DOHH2 (cell line): ENCODE results near the gene CYYR1.

ENCODE experiments used
- H3F3A ChIP-seq: fragments of 200-600 bp; sonication (generic), shearing (Covaris generic); 2 replicates; pipeline ENCODE4 v1.6.0; 2016; ENCODE audit warnings: antibody characterized with exemption, mild to moderate bottlenecking; ENCODE audit not compliant: control insufficient read depth, insufficient read depth
- H3K27ac ChIP-seq: fragments of 200-600 bp; sonication (generic); 2 replicates; pipeline ENCODE4 v1.5.1; 2014; ENCODE audit warnings: low read depth, mild to moderate bottlenecking, low read length, moderate library complexity
- H3K27me3 ChIP-seq: fragments of 200-600 bp; sonication (generic); 2 replicates; pipeline ENCODE4 v1.6.1; 2014; ENCODE audit warnings: mild to moderate bottlenecking, low read length, mixed read lengths; ENCODE audit not compliant: control insufficient read depth
- H3K36me3 ChIP-seq: fragments of 200-600 bp; sonication (generic); 2 replicates; pipeline ENCODE4 v1.6.1; 2014; ENCODE audit warnings: mild to moderate bottlenecking, low read length, moderate library complexity, mixed read lengths; ENCODE audit not compliant: control insufficient read depth
- H3K4me1 ChIP-seq: fragments of 200-600 bp; sonication (generic); 2 replicates; pipeline ENCODE4 v1.6.1; 2014; ENCODE audit warnings: mild to moderate bottlenecking, low read length, mixed read lengths; ENCODE audit not compliant: control insufficient read depth
- H3K4me2 ChIP-seq: fragments of 200-600 bp; sonication (generic); 2 replicates; pipeline ENCODE4 v1.6.0; 2014; ENCODE audit warnings: mild to moderate bottlenecking, low read length, moderate library complexity
- H3K4me3 ChIP-seq: fragments of 200-600 bp; sonication (generic); 2 replicates; pipeline ENCODE4 v1.5.1; 2014; ENCODE audit warnings: mild to moderate bottlenecking, low read length, mixed read lengths
- H3K79me2 ChIP-seq: fragments of 200-600 bp; sonication (generic); 2 replicates; pipeline ENCODE4 v1.6.1; 2014; ENCODE audit warnings: mild to moderate bottlenecking, low read length, mixed read lengths; ENCODE audit not compliant: control insufficient read depth
- H3K9me2 ChIP-seq: fragments of 200-600 bp; sonication (generic); replicated peaks from 2 replicates; pipeline ENCODE4 v1.6.1; 2014; ENCODE audit warnings: mild to moderate bottlenecking, low read length, mixed read lengths; ENCODE audit not compliant: control insufficient read depth
- H3K9me3 ChIP-seq: fragments of 200-600 bp; sonication (generic); 2 replicates; pipeline ENCODE4 v1.6.1; 2014; ENCODE audit warnings: antibody characterized with exemption, low read length, mixed read lengths; ENCODE audit not compliant: control insufficient read depth, insufficient read depth
- H4K20me1 ChIP-seq: fragments of 200-600 bp; sonication (generic); 2 replicates; pipeline ENCODE4 v1.6.0; 2014; ENCODE audit warnings: low read depth, mild to moderate bottlenecking, antibody characterized with exemption, low read length, moderate library complexity; ENCODE audit not compliant: control insufficient read depth, insufficient read depth
- CTCF ChIP-seq: fragments of 200-600 bp; sonication (generic); IDR thresholded peaks from one replicate; pipeline ENCODE4 v1.5.1; 2014; ENCODE audit warnings: antibody characterized with exemption, mild to moderate bottlenecking, low read depth, low read length; ENCODE audit not compliant: poor library complexity, severe bottlenecking
- EZH2phosphoT487 ChIP-seq: fragments of 200-600 bp; sonication (generic); IDR thresholded peaks from 2 replicates; pipeline ENCODE4 v1.6.1; 2017; ENCODE audit warnings: borderline replicate concordance, mild to moderate bottlenecking, antibody characterized with exemption, low read length, moderate library complexity, mixed read lengths

The CYYR1 gene

DNA sequence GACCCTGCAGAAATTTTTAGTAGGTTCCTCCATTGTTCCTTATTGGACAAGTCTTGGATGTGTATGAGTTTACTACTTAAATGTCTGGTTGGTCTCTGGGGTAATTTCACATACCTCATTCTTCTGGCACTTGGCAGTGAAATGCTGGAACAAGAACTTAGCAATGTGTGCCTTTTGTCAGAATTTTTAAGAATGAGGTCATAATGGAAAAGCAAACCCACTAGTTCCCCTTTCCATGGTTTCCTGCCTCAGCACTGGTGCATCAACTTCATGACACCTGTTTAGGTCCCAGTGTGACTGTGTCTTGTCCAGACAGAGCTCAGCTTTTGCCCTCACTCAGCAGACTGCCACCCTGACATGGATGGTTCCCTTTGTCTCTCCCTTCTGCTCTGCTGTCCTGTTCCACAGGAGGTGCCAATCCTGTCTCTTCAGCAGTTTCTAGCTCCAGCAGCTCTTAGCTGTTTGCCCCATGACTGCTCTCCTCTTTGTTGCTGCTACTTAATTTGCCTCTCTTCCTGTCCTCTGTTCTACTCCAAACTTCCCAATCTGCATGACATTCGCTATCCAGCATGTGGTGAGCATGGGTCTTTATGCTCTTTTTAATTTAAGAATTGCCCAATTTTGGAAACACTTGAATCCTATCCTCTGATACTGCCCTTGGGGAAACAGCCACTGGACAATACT, 135.6 kb downstream of the CYYR1 start:
- no peak overlapping the region for H3K27ac ChIP-seq
- H4K20me1 ChIP-seq: no peaks in the 10 kb centered on the region
- H3K9me3 ChIP-seq: no peaks in the 10 kb centered on the region
- no peak for TF ChIP-seq EZH2phosphoT487
- no peak for TF ChIP-seq CTCF
- H3K4me1 ChIP-seq: no peaks in the 10 kb centered on the region
- H3F3A ChIP-seq: no peaks in the 10 kb centered on the region
- no peaks in the 10 kb centered on the region for H3K79me2 ChIP-seq
- no peaks in the 10 kb centered on the region for H3K27me3 ChIP-seq
- no peaks in the 10 kb centered on the region for H3K36me3 ChIP-seq
- no peaks in the 10 kb centered on the region for H3K9me2 ChIP-seq
- no peak overlapping the region for H3K4me3 ChIP-seq
- no peak overlapping the region for H3K4me2 ChIP-seq

- H3K4me2 ChIP-seq: no peak overlapping the region
- TF ChIP-seq CTCF (no peak), EZH2phosphoT487 (no peak)
Observed at GRCh38 chr21:26433386-26433785, 139.7 kb downstream of the CYYR1 start.

GRCh38 chr21:26432410-26432809, 140.7 kb downstream of the CYYR1 start:
- Histone ChIP-seq H3K9me2 (no peaks in the 10 kb centered on the region), H3K4me1 (no peaks in the 10 kb centered on the region), H3K9me3 (no peaks in the 10 kb centered on the region), H3K4me3 (no peak overlapping the region), H3K36me3 (no peaks in the 10 kb centered on the region), H3K27ac (no peak overlapping the region), H3K27me3 (no peaks in the 10 kb centered on the region), H3K4me2 (no peak overlapping the region), H4K20me1 (no peaks in the 10 kb centered on the region), H3F3A (no peaks in the 10 kb centered on the region), H3K79me2 (no peaks in the 10 kb centered on the region)
- no peak for TF ChIP-seq CTCF
- TF ChIP-seq EZH2phosphoT487: no peak

More at GRCh38 chr21:26433386-26433785, 139.7 kb downstream of the CYYR1 start:
- no peaks in the 10 kb centered on the region for H3K36me3 ChIP-seq
- H3F3A ChIP-seq: no peaks in the 10 kb centered on the region
- H3K27me3 ChIP-seq: no peaks in the 10 kb centered on the region
- H3K4me1 ChIP-seq: no peaks in the 10 kb centered on the region
- no peaks in the 10 kb centered on the region for H3K79me2 ChIP-seq
- no peak overlapping the region for H3K27ac ChIP-seq
- H3K4me3 ChIP-seq: no peak overlapping the region
- H3K9me2 ChIP-seq: no peaks in the 10 kb centered on the region
- H4K20me1 ChIP-seq: no peaks in the 10 kb centered on the region
- H3K9me3 ChIP-seq: no peaks in the 10 kb centered on the region
